Raji (cell line): ENCODE measurements around the gene SFXN5.

Experiments used
- POLR2A ChIP-seq: IDR thresholded peaks from 2 replicates; pipeline ENCODE4 v1.6.1; 2011; ENCODE audit warnings: low read depth, low read length, control low read depth; ENCODE audit not compliant: insufficient read depth

Gene SFXN5

DNA sequence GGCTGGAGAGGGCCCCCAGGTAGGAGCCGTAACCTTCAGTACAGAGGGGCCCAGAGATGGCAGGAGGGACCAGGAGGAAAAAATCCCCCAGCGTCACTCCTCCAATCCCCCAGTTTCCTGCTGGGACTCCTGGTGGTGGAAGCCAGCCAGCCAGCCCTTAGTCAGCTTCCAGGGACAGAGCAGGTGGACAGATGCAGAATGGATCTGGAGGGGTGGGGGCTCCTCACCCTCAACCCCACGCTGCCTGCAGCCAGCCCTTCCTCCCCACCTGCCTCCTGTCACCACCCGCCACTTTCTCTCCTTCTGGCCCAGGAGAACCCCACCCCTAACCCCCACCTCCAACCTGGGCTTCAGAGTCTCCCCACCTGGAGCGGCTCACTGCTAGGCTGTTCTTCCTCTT lies 133.1 kb downstream of the SFXN5 start:
- TF ChIP-seq POLR2A: no peak

DNA sequence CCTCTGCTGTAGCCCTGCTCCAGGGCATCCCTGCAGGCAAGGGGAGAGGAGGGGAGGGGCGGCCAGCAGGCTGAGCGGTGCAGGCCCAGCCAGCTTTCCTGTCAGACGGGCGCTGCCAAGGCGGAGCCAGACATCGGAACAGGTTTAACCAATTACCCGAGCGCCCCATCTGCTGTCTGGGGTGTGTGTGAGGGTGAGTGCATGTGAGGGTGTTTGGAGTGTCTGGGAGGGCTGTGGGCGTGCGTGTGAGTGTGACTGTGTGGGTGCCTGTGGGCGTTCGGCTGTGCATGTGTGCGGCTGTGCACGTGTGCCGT lies 134.2 kb downstream of the SFXN5 start:
- TF ChIP-seq POLR2A: no peak

DNA sequence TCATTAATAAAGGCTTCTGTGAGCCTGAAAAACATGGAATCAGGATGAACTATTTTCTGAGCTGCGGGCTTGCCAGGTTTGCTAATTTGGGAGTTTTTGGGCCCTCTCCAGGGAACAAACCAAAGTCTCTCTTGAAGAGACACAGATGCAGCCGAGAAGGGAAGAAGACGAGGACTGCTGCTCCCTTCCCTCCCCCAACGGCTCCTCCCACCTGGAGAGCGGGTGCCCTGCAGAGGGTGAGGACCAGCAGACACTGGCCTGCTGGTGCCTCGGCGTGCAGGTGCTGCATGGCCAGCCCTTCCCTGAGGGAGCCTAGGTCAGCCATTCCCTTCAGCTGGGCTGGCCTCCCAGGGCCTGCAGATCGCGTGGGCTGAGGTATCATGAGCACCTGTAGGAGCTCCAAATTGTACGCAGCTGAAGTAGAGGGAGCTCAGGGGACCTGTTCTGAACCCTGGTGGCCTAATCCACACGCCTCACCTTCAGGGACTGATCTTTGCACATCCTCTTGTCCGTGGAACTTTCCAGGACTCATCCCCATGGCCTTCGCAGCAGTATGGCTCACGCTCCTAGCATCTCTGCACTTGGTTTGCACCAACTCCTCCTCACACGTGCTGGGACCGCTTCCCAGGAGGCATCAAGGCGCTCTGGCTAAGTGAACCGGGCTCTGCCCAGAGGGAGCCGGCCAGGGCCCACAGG lies 134.7 kb downstream of the SFXN5 start:
- TF ChIP-seq POLR2A: no peak

- TF ChIP-seq POLR2A: no peak
Measured at GRCh38 chr2:72935611-72935957, 135.9 kb downstream of the SFXN5 start.

- TF ChIP-seq POLR2A: no peak
Measured at GRCh38 chr2:72934683-72935610, 136.6 kb downstream of the SFXN5 start.

DNA sequence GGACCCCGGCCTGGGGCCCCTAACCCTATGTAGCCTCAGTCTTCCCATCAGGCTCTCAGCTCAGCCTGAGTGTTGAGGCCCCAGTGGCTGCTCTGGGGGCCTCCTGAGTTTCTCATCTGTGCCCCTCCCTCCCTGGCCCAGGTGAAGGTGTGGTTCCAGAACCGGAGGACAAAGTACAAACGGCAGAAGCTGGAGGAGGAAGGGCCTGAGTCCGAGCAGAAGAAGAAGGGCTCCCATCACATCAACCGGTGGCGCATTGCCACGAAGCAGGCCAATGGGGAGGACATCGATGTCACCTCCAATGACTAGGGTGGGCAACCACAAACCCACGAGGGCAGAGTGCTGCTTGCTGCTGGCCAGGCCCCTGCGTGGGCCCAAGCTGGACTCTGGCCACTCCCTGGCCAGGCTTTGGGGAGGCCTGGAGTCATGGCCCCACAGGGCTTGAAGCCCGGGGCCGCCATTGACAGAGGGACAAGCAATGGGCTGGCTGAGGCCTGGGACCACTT lies 137.8 kb downstream of the SFXN5 start:
- no peak for TF ChIP-seq POLR2A

GRCh38 chr2:72933207-72933606 lies 138.3 kb downstream of the SFXN5 start:
- no peak for TF ChIP-seq POLR2A

GRCh38 chr2:72932805-72933204 lies 138.7 kb downstream of the SFXN5 start:
- TF ChIP-seq POLR2A: no peak

DNA sequence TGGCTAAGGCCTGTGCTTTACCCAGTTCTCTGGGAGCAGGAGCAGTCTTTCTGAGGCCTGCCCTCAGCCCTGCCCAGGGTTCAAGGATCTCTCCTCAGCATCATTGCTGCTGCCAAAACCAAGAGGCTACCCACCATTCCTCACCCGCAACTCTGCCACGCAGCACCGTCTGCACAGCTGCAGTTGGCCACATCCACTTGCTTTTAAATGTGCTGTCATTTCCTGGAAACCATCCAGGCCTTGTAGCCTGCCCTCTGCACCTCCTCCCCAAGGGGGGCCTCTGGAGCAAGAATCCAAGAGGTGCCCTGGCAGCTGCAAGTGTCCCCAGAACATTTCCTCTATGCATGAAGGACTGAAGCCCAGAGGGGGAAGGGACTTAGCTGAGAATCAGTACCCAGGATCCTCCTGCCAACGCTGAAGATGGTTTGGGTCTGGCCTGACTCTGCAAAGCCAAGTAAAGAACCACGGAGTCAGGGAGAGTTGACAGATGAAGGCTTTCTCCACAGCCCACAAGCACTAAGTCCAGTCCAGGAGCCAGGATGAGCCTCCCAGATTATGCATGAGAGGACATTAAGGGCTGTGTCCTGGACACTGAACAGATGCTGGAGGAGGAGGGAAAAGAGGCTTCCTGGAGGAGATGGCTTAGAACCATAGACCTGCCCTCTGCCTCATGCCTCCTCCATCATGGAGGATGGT lies 139.3 kb downstream of the SFXN5 start:
- TF ChIP-seq POLR2A: no peak

GRCh38 chr2:72931280-72931910 lies 140.1 kb downstream of the SFXN5 start:
- TF ChIP-seq POLR2A: no peak

DNA sequence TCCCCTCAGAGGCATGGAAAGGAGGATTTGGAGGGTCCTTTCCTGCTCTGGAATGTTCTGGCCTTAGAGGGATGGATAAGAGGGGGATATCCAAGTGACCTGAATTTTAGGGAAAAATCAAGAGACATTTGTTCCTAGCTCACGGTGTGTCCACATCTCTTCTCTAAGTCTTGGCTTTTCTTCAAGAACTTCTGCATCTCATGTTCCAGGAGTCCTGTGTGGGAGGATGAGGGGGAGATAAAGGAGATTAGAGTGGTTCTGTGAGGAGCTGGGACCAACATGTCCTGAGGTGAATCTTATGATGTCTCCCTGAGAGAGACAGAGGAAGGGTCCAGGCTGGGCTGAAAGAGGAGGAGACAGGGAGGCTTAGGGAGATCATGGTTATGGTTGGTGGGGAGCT lies 142.5 kb downstream of the SFXN5 start:
- TF ChIP-seq POLR2A: no peak

- no peak for TF ChIP-seq POLR2A
Measured at GRCh38 chr2:72927619-72928550, 143.6 kb downstream of the SFXN5 start.

DNA sequence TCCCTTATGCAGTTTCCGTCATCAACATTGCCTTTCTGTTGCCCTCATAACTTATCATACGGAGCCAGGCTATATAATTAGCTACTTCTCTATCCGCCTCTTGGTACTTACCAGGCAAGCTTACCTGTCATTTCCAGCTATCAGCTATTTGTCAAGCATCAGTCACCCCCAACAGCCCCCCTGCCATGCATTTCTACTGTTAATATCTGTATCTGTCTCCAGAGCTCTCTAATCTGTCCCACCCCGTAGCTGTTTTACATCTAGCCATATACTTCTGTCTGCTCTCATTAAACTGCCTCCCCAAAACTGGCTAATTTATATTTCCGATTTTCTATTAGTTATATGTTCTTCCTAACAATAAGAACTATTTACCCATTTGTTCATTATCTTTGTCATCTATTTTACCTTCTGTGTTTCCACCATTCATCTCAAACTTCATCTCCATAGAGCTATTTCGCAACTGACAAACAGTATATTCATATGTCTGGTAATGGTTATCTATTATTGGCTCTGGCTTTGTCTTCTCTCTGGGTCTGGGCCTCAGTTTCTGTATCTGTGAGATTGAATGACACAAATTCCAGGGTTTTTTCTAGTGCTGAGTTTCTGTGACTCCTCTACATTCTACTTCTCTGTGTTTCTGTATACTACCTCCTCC lies 144.6 kb downstream of the SFXN5 start:
- TF ChIP-seq POLR2A: no peak

DNA sequence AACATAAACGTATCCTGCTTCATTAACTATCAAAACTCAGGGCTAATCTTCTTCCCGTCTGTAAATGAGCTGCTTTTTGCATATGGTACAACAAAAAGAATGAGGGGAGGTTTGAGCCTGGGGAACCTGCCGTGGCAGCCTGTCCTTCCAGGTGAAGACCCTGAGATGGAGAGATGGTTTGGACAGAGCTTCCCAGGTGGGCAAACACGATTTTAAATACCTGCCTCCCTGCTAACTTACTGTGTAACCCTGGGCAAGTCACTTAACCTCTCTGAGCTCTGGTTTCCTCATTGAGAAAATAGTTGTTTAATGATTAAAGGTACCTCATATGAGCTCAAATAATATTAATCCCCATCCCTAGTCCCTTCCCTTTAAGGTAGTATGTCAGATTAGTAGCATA lies 145.1 kb downstream of the SFXN5 start:
- no peak for TF ChIP-seq POLR2A
